Upper lobe of right lung (tissue), 1 donor: ENCODE data around the gene CENPH. TPM values are rescaled to one million over a fixed set of nuclear protein-coding genes. Genes with fewer than 3 reads are reported as not detected.
"Not testable (repeated sequence)": the region's sequence is repeated elsewhere in the genome, so short reads cannot be mapped to it uniquely, and the experiment has no call there.

Experiments used
- ATAC-seq: fragments of 200-7000 bp; cut with Tn5 transposase; one replicate; pipeline ENCODE4 v1.9.1; 2020; ENCODE audit warnings: mild to moderate bottlenecking, moderate library complexity
- DNase-seq: peaks from one replicate; pipeline ENCODE4 v3.0.0-alpha.2; 2020
- H3K27ac ChIP-seq: fragments of 200-600 bp; one replicate; pipeline ENCODE4 v1.8.0; 2022
- H3K27me3 ChIP-seq: fragments of 200-600 bp; one replicate; pipeline ENCODE4 v1.8.0; 2022; ENCODE audit warnings: mild to moderate bottlenecking
- H3K36me3 ChIP-seq: fragments of 200-600 bp; one replicate; pipeline ENCODE4 v1.8.0; 2022
- H3K4me1 ChIP-seq: fragments of 200-600 bp; one replicate; pipeline ENCODE4 v1.8.0; 2022
- H3K4me3 ChIP-seq: fragments of 200-600 bp; one replicate; pipeline ENCODE4 v1.8.0; 2022; ENCODE audit warnings: mild to moderate bottlenecking
- H3K9me3 ChIP-seq: fragments of 200-600 bp; one replicate; pipeline ENCODE4 v1.8.0; 2022
- intact Hi-C: fragments of 100-400 bp; cut with DNase I; formaldehyde crosslinking; loops from one replicate; pipeline ENCODE4 v1.11.0; 2022
- total RNA-seq: library from RNA; stranded (reverse); fragmentation: NEBNext Ultra II Directional; extraction: Animal tissue kit (Norgen Biotek cat#: 25700); gene quantifications from one replicate; pipeline ENCODE4 v1.2.1, GENCODE V29; 2021
- TF ChIP-seq, protein P1 (sequence below): fragments of 200-600 bp; IDR thresholded peaks from one replicate; pipeline ENCODE4 v1.8.0; 2022; ENCODE audit warnings: antibody characterized with exemption
- donor health status: DM: no; HTN: yes; CAD: no; lungs with severe emphysema.

The CENPH gene
- total RNA-seq, 1 donor from 2014 or later: 1.6 TPM

- DNase-seq (no peak), ATAC-seq (no peak)
- H3K4me1 ChIP-seq: peaks cover 11% of the 10 kb centered on the region
- H3K27ac ChIP-seq: no peak overlapping the region
- peak overlapping the region; percentile 62 for H3K4me3 ChIP-seq
- intact Hi-C loops: no loop called here
- H3K36me3 ChIP-seq: no peaks in the 10 kb centered on the region
- no peaks in the 10 kb centered on the region for H3K27me3 ChIP-seq
- TF ChIP-seq, protein P1, sequence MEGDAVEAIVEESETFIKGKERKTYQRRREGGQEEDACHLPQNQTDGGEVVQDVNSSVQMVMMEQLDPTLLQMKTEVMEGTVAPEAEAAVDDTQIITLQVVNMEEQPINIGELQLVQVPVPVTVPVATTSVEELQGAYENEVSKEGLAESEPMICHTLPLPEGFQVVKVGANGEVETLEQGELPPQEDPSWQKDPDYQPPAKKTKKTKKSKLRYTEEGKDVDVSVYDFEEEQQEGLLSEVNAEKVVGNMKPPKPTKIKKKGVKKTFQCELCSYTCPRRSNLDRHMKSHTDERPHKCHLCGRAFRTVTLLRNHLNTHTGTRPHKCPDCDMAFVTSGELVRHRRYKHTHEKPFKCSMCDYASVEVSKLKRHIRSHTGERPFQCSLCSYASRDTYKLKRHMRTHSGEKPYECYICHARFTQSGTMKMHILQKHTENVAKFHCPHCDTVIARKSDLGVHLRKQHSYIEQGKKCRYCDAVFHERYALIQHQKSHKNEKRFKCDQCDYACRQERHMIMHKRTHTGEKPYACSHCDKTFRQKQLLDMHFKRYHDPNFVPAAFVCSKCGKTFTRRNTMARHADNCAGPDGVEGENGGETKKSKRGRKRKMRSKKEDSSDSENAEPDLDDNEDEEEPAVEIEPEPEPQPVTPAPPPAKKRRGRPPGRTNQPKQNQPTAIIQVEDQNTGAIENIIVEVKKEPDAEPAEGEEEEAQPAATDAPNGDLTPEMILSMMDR: no peak
- no peaks in the 10 kb centered on the region for H3K9me3 ChIP-seq
Measured at GRCh38 chr5:69167493-69167855, 21.9 kb upstream of the CENPH start.

DNA sequence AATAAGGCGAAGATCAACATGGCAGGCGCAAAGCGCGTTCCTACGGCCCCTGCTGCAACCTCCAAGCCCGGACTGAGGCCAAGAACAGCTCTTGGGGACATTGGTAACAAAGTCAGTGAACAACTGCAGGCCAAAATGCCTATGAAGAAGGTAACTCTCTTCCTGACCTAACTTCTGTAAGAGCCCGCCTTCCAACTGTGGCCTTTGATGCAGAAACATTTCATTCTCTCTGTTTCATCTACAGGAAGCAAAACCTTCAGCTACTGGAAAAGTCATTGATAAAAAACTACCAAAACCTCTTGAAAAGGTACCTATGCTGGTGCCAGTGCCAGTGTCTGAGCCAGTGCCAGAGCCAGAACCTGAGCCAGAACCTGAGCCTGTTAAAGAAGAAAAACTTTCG is 21.5 kb upstream of the CENPH start:
- Histone ChIP-seq H3K27me3 (no peaks in the 10 kb centered on the region), H3K4me1 (peaks cover 11% of the 10 kb centered on the region), H3K27ac (no peak overlapping the region), H3K36me3 (no peaks in the 10 kb centered on the region), H3K9me3 (no peaks in the 10 kb centered on the region), H3K4me3 (peak overlapping the region; percentile 62)
- TF ChIP-seq, protein P1: no peak
- ATAC-seq: no peak
- intact Hi-C loops: no loop called here
- no peak for DNase-seq

GRCh38 chr5:69170495-69170894 is 18.9 kb upstream of the CENPH start:
- TF ChIP-seq, protein P1: no peak
- H3K9me3 ChIP-seq: no peaks in the 10 kb centered on the region
- H3K36me3 ChIP-seq: peaks cover 6% of the 10 kb centered on the region
- no peaks in the 10 kb centered on the region for H3K27me3 ChIP-seq
- no peak for DNase-seq
- no peak overlapping the region for H3K27ac ChIP-seq
- intact Hi-C loops: no loop called here
- H3K4me3 ChIP-seq: no peak overlapping the region
- H3K4me1 ChIP-seq: peaks cover 11% of the 10 kb centered on the region
- no peak for ATAC-seq

DNA sequence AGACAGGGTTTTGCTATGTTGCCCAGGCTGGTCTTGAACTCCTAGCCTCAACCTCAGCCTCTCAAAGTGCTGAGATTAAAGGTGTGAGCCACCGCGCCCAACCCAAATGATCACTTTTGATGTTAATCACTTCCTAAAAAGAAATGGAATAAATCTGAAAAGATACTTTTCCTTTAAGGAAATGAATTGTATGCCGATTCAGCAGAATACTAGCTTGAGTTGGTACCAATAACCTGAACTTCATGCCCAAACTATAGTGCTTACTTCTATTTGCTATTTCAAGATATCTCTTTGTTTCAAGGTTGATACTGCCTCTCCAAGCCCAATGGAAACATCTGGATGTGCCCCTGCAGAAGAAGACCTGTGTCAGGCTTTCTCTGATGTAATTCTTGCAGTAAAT is 18.4 kb upstream of the CENPH start:
- Histone ChIP-seq H3K27ac (no peak overlapping the region), H3K36me3 (peaks cover 11% of the 10 kb centered on the region), H3K4me1 (peaks cover 11% of the 10 kb centered on the region), H3K9me3 (no peaks in the 10 kb centered on the region), H3K4me3 (no peak overlapping the region), H3K27me3 (no peaks in the 10 kb centered on the region)
- DNase-seq (no peak), ATAC-seq (no peak)
- intact Hi-C loops: no loop called here
- TF ChIP-seq, protein P1: no peak

DNA sequence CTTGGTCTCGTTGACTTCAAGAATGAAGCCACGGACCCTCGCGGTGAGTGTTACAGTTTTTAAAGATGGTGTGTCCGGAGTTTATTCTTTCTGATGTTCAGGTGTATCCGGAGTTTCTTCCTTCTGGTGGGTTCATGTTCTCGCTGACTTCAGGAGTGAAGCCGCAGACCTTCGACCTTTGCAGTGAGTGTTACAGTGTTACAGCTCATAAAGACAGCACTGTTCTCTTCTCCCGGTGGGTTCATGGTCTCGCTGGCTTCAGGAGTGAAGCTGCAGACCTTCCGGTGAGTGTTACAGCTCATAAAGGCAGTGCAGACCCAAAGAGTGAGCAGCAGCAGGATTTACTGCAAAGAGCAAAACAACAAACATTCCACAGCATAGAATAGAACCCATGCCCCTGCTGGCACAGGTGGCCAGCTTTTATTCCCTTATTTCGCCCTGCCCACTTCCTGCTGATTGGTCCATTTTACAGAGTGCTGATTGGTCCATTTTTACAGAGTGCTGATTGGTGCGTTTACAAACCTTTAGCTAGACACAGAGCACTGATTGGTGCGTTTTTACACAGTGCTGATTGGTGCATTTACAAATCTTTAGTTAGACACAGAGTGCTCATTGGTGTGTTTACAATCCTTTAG is 7.6 kb upstream of the CENPH start:
- H3K27ac ChIP-seq, H3K36me3 ChIP-seq, intact Hi-C loops, ATAC-seq, H3K4me3 ChIP-seq, H3K27me3 ChIP-seq, H3K9me3 ChIP-seq, DNase-seq, H3K4me1 ChIP-seq: not testable (repeated sequence)

DNA sequence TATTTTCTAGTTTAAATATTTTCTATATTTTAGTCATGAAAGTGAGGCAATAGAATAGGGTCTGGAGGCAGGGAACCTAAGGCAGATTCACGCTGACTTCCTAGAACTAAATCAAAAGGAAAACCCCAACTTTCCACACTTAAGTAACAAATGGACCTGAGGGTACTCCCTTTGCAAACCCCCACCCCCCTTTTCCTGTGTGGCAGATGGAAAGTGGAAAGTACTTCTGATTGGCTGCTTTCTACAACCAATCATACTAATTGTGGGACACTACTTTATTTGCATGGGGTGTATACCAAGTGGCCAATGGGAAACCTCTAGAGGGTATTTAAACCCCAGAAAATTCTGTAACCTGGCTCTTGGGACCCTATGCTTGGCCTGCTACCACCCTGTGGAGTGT is 4.8 kb upstream of the CENPH start:
- H3K4me3 ChIP-seq: no peak overlapping the region
- intact Hi-C loops: no loop called here
- TF ChIP-seq, protein P1: no peak

More for the DNA sequence above, 4.8 kb upstream of the CENPH start:
- no peak overlapping the region for H3K27ac ChIP-seq
- ATAC-seq (no peak), DNase-seq (no peak)
- H3K27me3 ChIP-seq: no peaks in the 10 kb centered on the region
- no peaks in the 10 kb centered on the region for H3K9me3 ChIP-seq
- no peaks in the 10 kb centered on the region for H3K36me3 ChIP-seq
- H3K4me1 ChIP-seq: peaks cover under 1% of the 10 kb centered on the region
